Neural progenitor cell (in vitro differentiated cells): ENCODE data around the gene FBLN5.
A peak's percentile ranks its signal among the peaks of the same experiment; 100 is the strongest.

ENCODE experiments used
- CTCF ChIP-seq: fragments of 200-600 bp; sonication (generic); IDR thresholded peaks from 2 replicates; pipeline ENCODE4 v1.5.1; 2017; ENCODE audit warnings: antibody characterized with exemption, mild to moderate bottlenecking
- EZH2 ChIP-seq: fragments of 200-600 bp; sonication (generic); IDR thresholded peaks from 2 replicates; pipeline ENCODE4 v1.6.1; 2017; ENCODE audit warnings: antibody characterized with exemption, mild to moderate bottlenecking, moderate library complexity

- TF ChIP-seq CTCF (peak; percentile 18), EZH2 (no peak)
Measured at GRCh38 chr14:91884664-91885063, 62.8 kb downstream of the FBLN5 start.
